Gastroesophageal sphincter (tissue), 3 donors: ENCODE measurements around the gene TMEM218.

Source experiments
- CTCF ChIP-seq, 4 experiments: fragments of 200-600 bp in 2 of 4; fragments of 450-650 bp in 2 of 4; sonication (generic) in 1 of 4; IDR thresholded peaks; one replicate each; pipeline ENCODE4 v1.5.1; 2017 to 2019; ENCODE audit warnings: antibody characterized with exemption in 4 of 4, mild to moderate bottlenecking in 2 of 4, moderate library complexity in 2 of 4
- POLR2A ChIP-seq, 2 donors: fragments of 450-650 bp; IDR thresholded peaks; one replicate each; pipeline ENCODE4 v1.6.1; 2017; ENCODE audit warnings: antibody characterized with exemption in 2 of 2, mild to moderate bottlenecking in 2 of 2, moderate library complexity in 1 of 2
- POLR2AphosphoS5 ChIP-seq: sonication (generic); formaldehyde crosslinking; IDR thresholded peaks from one replicate; pipeline ENCODE4 v1.6.1; 2017; ENCODE audit warnings: antibody characterized with exemption

GRCh38 chr11:125056931-125057692, 54.3 kb downstream of the TMEM218 start:
- no peak for TF ChIP-seq POLR2A (IDR thresholded peaks at IDR 0.05)
- no peak for TF ChIP-seq CTCF (IDR thresholded peaks at IDR 0.05)
- TF ChIP-seq POLR2AphosphoS5, result no peak
